Prostate gland (tissue), 2 donors: ENCODE results near the gene C2orf69.

Experiments used
- CTCF ChIP-seq, 4 experiments: fragments of 200-600 bp in 2 of 4; fragments of 450-650 bp in 2 of 4; sonication (generic) in 2 of 4; IDR thresholded peaks; 1 replicate in 3 of 4; 2 replicates in 1 of 4; pipeline ENCODE4 v1.5.1; 2016 to 2019; ENCODE audit warnings: antibody characterized with exemption in 4 of 4, mild to moderate bottlenecking in 2 of 4, moderate library complexity in 2 of 4
- POLR2A ChIP-seq: fragments of 450-650 bp; IDR thresholded peaks from one replicate; pipeline ENCODE4 v1.6.1; 2016; ENCODE audit warnings: antibody characterized with exemption, mild to moderate bottlenecking
- POLR2AphosphoS5 ChIP-seq: sonication (generic); formaldehyde crosslinking; IDR thresholded peaks from one replicate; pipeline ENCODE4 v1.6.1; 2017; ENCODE audit warnings: antibody characterized with exemption

- TF ChIP-seq CTCF (IDR thresholded peaks at IDR 0.05) (no peak), POLR2AphosphoS5 (no peak), POLR2A (no peak)
Measured at GRCh38 chr2:199883474-199884212, 27.4 kb upstream of the C2orf69 start.
